GM19467 (cell line): ENCODE results near the gene AGBL1.
"Not testable (repeated sequence)": the region's sequence is repeated elsewhere in the genome, so short reads cannot be mapped to it uniquely, and the experiment has no call there.

Experiments used
- ATAC-seq: cut with Tn5 transposase; IDR thresholded peaks from one replicate; pipeline ENCODE4 v1.9.1; 2021; ENCODE audit warnings: mild to moderate bottlenecking, moderate library complexity; ENCODE audit not compliant: unreplicated experiment

AGBL1 gene

GRCh38 chr15:86849558-86850285 is 770.1 kb downstream of the AGBL1 start:
- ATAC-seq: no peak

GRCh38 chr15:86850939-86851338 is 771.3 kb downstream of the AGBL1 start:
- no peak for ATAC-seq

GRCh38 chr15:86852741-86853140 is 773.1 kb downstream of the AGBL1 start:
- ATAC-seq: no peak

GRCh38 chr15:86854176-86854575 is 774.5 kb downstream of the AGBL1 start:
- ATAC-seq: no peak

GRCh38 chr15:86855307-86856291 is 775.9 kb downstream of the AGBL1 start:
- no peak for ATAC-seq

- ATAC-seq: no peak
These were observed 778.0 kb downstream of the AGBL1 start for GRCh38 chr15:86857701-86858100.

GRCh38 chr15:86863226-86863915 is 783.7 kb downstream of the AGBL1 start:
- no peak for ATAC-seq

GRCh38 chr15:86865920-86866319 is 786.2 kb downstream of the AGBL1 start:
- no peak for ATAC-seq

GRCh38 chr15:86870846-86871245 is 791.2 kb downstream of the AGBL1 start:
- no peak for ATAC-seq

GRCh38 chr15:86871964-86872363 is 792.3 kb downstream of the AGBL1 start:
- ATAC-seq: no peak

- ATAC-seq: no peak
These were observed 793.1 kb downstream of the AGBL1 start for GRCh38 chr15:86872782-86873181.

GRCh38 chr15:86875067-86875466 is 795.4 kb downstream of the AGBL1 start:
- ATAC-seq: no peak

GRCh38 chr15:86876387-86876944 is 796.8 kb downstream of the AGBL1 start:
- ATAC-seq: no peak

GRCh38 chr15:86877171-86877631 is 797.5 kb downstream of the AGBL1 start:
- no peak for ATAC-seq

GRCh38 chr15:86878844-86879243 is 799.2 kb downstream of the AGBL1 start:
- ATAC-seq: not testable (repeated sequence)

- no peak for ATAC-seq
These were observed 799.9 kb downstream of the AGBL1 start for GRCh38 chr15:86879250-86880229.

- no peak for ATAC-seq
These were observed 805.9 kb downstream of the AGBL1 start for GRCh38 chr15:86885616-86886015.

GRCh38 chr15:86892774-86893449 is 813.2 kb downstream of the AGBL1 start:
- ATAC-seq: no peak

GRCh38 chr15:86894269-86894668 is 814.6 kb downstream of the AGBL1 start:
- no peak for ATAC-seq
